Stomach (tissue), 9 donors: ENCODE data around the gene TTC28. TPM values are rescaled to one million over a fixed set of nuclear protein-coding genes. Genes with fewer than 3 reads are reported as not detected.

Experiments used
- DNase-seq, 2 donors: peaks; one replicate each; pipeline versions ENCODE4 v3.0.0 to v3.0.0-alpha.2; 2013 to 2019
- H3K27ac ChIP-seq, 5 donors: fragments of 200-600 bp in 4 of 5; sonication (generic) in 4 of 5; one replicate each; pipeline ENCODE4 v1.5.1; 2013 to 2019; ENCODE audit warnings: mild to moderate bottlenecking in 1 of 5, moderate library complexity in 1 of 5
- H3K27me3 ChIP-seq, 3 donors: fragments of 200-600 bp; sonication (generic); one replicate each; pipeline ENCODE4 v1.5.1; 2017 to 2019; ENCODE audit warnings: mixed run types in 1 of 3
- H3K36me3 ChIP-seq, 4 donors: fragments of 200-600 bp; sonication (generic); 1 replicate in 3 of 4; 2 replicates in 1 of 4; pipeline ENCODE4 v1.5.1; 2016 to 2019
- H3K4me1 ChIP-seq, 4 donors: fragments of 200-600 bp; sonication (generic); one replicate each; pipeline ENCODE4 v1.5.1; 2016 to 2019
- H3K4me3 ChIP-seq, 4 donors: fragments of 200-600 bp; sonication (generic) in 3 of 4; one replicate each; pipeline ENCODE4 v1.5.1; 2016 to 2019; ENCODE audit warnings: mild to moderate bottlenecking in 1 of 4
- H3K9me3 ChIP-seq, 4 donors: fragments of 200-600 bp; sonication (generic); one replicate each; pipeline ENCODE4 v1.5.1; 2016 to 2019
- EP300 ChIP-seq: sonication (generic); formaldehyde crosslinking; IDR thresholded peaks from one replicate; pipeline ENCODE4 v1.6.1; 2017; ENCODE audit warnings: antibody characterized with exemption
- POLR2A ChIP-seq, 4 donors: fragments of 450-650 bp; IDR thresholded peaks; one replicate each; pipeline ENCODE4 v1.6.1; 2016; ENCODE audit warnings: antibody characterized with exemption in 4 of 4, control low read depth in 2 of 4, mild to moderate bottlenecking in 1 of 4, moderate library complexity in 1 of 4
- POLR2AphosphoS5 ChIP-seq, 3 donors: sonication (generic); formaldehyde crosslinking; IDR thresholded peaks; one replicate each; pipeline ENCODE4 v1.6.1; 2016; ENCODE audit warnings: antibody characterized with exemption in 3 of 3
- WGBS, 5 donors: extraction: QIAGEN DNeasy Blood & Tissue Kit in 3 of 5; methylation state at CpG; one replicate each; pipeline versions ENCODE4 v1.1.5 to v1.1.7; 2013 to 2018; 5-methylcytosine and 5-hydroxymethylcytosine counted together
- intact Hi-C: fragments of 100-400 bp; cut with DNase I; formaldehyde crosslinking; loops from one replicate; pipeline ENCODE4 v1.15.1; 2023; ENCODE audit warnings: low total_unique reads
- polyA plus RNA-seq, 3 donors: library from polyadenylated mRNA; stranded (reverse); fragments of 200-250 nt; gene quantifications; one replicate each; pipeline ENCODE4 v1.2.3, GENCODE V29; 2013
- total RNA-seq, 5 donors: library from RNA; depleted of rRNA; stranded (reverse); fragments of >200 nt; gene quantifications; one replicate each; pipeline versions ENCODE4 v1.1.0 to v1.2.3, GENCODE V29; 2014 to 2016
- TF ChIP-seq, protein P1 (sequence below), 7 experiments: fragments of 450-650 bp in 4 of 7; fragments of 200-600 bp in 3 of 7; sonication (generic) in 3 of 7; IDR thresholded peaks; one replicate each; pipeline ENCODE4 v1.5.1; 2016 to 2019; ENCODE audit warnings: antibody characterized with exemption in 7 of 7, control low read depth in 2 of 7, mild to moderate bottlenecking in 1 of 7
- donor health status: healthy with polysubstance abuse.
- donor health status: Bipolar disorder and iron deficiency.
- donor health status: healthy.

The TTC28 gene
- total and polyA plus RNA-seq, 8 donors, result 1.7 to 53.4 (median 24.6) TPM

DNA sequence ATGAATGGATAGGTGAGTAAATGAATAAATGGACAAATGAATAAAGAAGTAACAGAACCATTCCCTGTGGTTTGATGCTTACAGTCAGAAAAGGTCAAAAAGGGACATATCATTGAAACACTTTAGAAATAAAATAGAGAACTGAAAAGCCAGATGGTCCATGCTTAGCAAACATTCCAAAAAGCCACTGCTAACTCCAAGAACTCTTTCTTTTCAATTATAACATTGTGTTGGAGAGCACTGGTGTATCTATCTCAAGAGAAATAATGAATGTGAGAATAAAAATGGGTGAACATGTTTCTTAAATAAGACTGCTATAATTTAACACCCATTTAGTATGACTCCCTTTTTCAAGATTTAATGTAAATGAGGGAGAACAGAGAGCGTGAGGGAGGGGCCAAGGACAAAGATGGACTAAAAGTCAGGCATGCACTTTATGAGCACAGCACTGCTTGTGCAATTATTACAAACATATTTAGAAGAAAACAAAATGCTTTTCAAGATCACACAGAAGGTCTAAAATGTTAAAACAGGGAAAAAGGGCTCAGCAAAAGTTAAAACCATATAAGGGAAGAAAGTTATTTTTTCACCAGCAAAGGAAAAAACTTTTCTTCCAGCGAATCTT lies 536.3 kb downstream of the TTC28 start:
- Histone ChIP-seq H3K9me3 (no peaks in the 10 kb centered on the region), H3K4me3 (no peak overlapping the region), H3K4me1 (peaks cover 3 to 62% (median 30%) of the 10 kb centered on the region in 4 donors), H3K36me3 (no peaks in the 10 kb centered on the region), H3K27me3 (no peaks in the 10 kb centered on the region), H3K27ac (peak overlapping the region in 2 of 5 donors; percentile 24 to 45)
- intact Hi-C loops, result no loop called here
- TF ChIP-seq POLR2AphosphoS5 (IDR thresholded peaks at IDR 0.05) (no peak), POLR2A (IDR thresholded peaks at IDR 0.05) (no peak), EP300 (no peak)
- TF ChIP-seq, protein P1, sequence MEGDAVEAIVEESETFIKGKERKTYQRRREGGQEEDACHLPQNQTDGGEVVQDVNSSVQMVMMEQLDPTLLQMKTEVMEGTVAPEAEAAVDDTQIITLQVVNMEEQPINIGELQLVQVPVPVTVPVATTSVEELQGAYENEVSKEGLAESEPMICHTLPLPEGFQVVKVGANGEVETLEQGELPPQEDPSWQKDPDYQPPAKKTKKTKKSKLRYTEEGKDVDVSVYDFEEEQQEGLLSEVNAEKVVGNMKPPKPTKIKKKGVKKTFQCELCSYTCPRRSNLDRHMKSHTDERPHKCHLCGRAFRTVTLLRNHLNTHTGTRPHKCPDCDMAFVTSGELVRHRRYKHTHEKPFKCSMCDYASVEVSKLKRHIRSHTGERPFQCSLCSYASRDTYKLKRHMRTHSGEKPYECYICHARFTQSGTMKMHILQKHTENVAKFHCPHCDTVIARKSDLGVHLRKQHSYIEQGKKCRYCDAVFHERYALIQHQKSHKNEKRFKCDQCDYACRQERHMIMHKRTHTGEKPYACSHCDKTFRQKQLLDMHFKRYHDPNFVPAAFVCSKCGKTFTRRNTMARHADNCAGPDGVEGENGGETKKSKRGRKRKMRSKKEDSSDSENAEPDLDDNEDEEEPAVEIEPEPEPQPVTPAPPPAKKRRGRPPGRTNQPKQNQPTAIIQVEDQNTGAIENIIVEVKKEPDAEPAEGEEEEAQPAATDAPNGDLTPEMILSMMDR (IDR thresholded peaks at IDR 0.05), result no peak
- WGBS, 5 donors, result 86 to 94% (median 90%) methylated on average over 2 of the region's 2 CpGs
- no peak for DNase-seq

DNA sequence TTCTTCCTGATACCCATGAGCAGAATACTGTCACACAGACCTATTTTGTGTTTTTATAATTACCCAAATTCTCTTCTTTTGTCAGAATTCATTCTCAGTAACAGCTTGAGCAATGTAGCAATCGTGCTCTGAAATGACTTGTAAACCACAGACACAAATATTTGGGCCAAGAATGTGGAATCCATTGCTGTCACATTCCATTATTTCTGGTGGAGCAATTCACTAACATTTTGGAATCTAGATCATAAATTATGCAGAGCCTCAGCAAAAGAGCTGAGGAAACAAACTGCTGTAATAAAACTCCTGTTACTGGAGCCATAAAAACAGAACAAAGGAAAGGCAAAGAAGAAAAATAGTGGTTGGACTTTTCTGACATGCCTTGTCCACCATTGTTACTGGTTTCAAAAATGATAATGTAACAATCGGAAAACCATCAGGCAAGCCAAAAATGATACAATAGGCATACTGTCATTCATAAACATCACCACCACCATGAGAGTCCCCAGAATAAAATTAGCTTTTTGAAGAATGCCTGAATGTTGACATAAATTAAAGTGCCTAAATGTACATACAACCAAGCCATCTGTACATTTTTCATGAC lies 537.2 kb downstream of the TTC28 start:
- 58 to 89% (median 65%) methylated on average over 2 of the region's 2 CpGs for WGBS, 5 donors
- DNase-seq, result peak in 1 of 2 donors; percentile 54
- peaks cover 3 to 62% (median 30%) of the 10 kb centered on the region in 4 donors for H3K4me1 ChIP-seq

DNA sequence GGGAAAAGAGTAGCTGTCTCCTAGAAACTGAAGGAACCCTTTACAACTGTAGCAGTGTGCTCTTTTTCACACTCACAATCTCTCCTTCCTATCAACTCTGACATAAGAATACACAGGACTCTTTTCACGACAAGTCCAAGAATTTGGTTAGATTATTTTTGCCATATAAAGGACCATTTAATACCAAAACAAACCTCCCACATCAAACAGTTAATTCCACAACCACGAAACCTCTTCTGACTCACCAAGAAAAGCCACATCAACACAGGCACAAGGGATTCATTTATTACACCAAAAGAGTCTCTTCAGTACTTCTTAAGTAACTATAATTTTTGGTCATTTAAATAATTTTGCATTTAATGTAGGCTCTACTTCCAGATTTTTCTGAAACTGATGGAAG lies 538.0 kb downstream of the TTC28 start:
- Histone ChIP-seq H3K27me3 (no peaks in the 10 kb centered on the region), H3K4me1 (peaks cover 3 to 58% (median 25%) of the 10 kb centered on the region in 4 donors), H3K27ac (peak overlapping the region in 3 of 5 donors; percentile 24 to 65 (median 58)), H3K9me3 (peaks cover 0 to 10% (median 4%) of the 10 kb centered on the region in 4 donors), H3K4me3 (no peak overlapping the region), H3K36me3 (no peaks in the 10 kb centered on the region)
- no peak for DNase-seq
- intact Hi-C loops, result no loop called here
- no peak for TF ChIP-seq EP300
- TF ChIP-seq, protein P1 (IDR thresholded peaks at IDR 0.05), result no peak
- TF ChIP-seq POLR2AphosphoS5 (IDR thresholded peaks at IDR 0.05), result no peak
- no peak for TF ChIP-seq POLR2A (IDR thresholded peaks at IDR 0.05)
- 43 to 58% (median 54%) methylated on average over 2 of the region's 2 CpGs for WGBS, 5 donors

More for the DNA sequence above, 537.2 kb downstream of the TTC28 start:
- no peaks in the 10 kb centered on the region for H3K36me3 ChIP-seq
- H3K27ac ChIP-seq, result peak overlapping the region in 3 of 5 donors; percentile 24 to 65 (median 58)
- no peak overlapping the region for H3K4me3 ChIP-seq
- intact Hi-C loops, result no loop called here
- H3K9me3 ChIP-seq, result peaks cover 0 to 4% (median under 1%) of the 10 kb centered on the region in 4 donors
- no peaks in the 10 kb centered on the region for H3K27me3 ChIP-seq
- TF ChIP-seq EP300, result no peak
- peak in 2 of 3 donors; percentile 48 to 58 for TF ChIP-seq POLR2AphosphoS5 (IDR thresholded peaks at IDR 0.05)
- TF ChIP-seq POLR2A (IDR thresholded peaks at IDR 0.05), result no peak

DNA sequence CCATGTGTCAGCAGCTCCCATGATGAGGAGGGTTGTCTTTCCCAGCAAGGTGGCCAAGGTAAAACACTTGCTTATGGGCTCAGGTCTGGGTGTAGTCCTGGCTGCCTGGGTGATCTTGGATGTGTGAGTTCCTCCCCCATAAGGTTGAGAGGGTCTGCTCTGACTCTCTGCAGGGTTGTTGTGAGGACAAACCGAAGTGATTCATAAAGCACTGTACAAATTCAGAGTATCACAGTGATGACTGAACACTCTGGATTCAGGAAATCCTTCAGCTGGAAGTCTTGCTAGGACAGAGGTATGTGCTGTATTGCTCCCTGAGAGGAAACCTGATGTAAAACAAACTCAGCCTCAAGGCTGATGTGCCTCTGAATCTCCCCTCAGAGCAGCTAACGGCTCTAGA lies 539.7 kb downstream of the TTC28 start:
- no peak for TF ChIP-seq POLR2A (IDR thresholded peaks at IDR 0.05)
- TF ChIP-seq EP300, result no peak
- TF ChIP-seq, protein P1 (IDR thresholded peaks at IDR 0.05), result no peak
- peak in 1 of 3 donors; percentile 57 for TF ChIP-seq POLR2AphosphoS5 (IDR thresholded peaks at IDR 0.05)
- no peak overlapping the region for H3K4me3 ChIP-seq
- 61 to 77% (median 70%) methylated on average over 2 of the region's 2 CpGs for WGBS, 5 donors
- no peaks in the 10 kb centered on the region for H3K36me3 ChIP-seq
- DNase-seq, result no peak
- H3K27me3 ChIP-seq, result no peaks in the 10 kb centered on the region
- peaks cover 3 to 51% (median 25%) of the 10 kb centered on the region in 4 donors for H3K4me1 ChIP-seq
- H3K9me3 ChIP-seq, result peaks cover 0 to 10% (median 4%) of the 10 kb centered on the region in 4 donors
- peak overlapping the region in 2 of 5 donors; percentile 39 to 43 for H3K27ac ChIP-seq
- intact Hi-C loops, result no loop called here
